ENCODE results near the gene ABCC8. TPM values are rescaled to one million over a fixed set of nuclear protein-coding genes. Genes with fewer than 3 reads are reported as not detected.

Gene ABCC8
- polyA plus RNA-seq, 2 of the 4 experiments (the other 2 are of a cell fraction): 1.1 to 2.0 TPM

DNA sequence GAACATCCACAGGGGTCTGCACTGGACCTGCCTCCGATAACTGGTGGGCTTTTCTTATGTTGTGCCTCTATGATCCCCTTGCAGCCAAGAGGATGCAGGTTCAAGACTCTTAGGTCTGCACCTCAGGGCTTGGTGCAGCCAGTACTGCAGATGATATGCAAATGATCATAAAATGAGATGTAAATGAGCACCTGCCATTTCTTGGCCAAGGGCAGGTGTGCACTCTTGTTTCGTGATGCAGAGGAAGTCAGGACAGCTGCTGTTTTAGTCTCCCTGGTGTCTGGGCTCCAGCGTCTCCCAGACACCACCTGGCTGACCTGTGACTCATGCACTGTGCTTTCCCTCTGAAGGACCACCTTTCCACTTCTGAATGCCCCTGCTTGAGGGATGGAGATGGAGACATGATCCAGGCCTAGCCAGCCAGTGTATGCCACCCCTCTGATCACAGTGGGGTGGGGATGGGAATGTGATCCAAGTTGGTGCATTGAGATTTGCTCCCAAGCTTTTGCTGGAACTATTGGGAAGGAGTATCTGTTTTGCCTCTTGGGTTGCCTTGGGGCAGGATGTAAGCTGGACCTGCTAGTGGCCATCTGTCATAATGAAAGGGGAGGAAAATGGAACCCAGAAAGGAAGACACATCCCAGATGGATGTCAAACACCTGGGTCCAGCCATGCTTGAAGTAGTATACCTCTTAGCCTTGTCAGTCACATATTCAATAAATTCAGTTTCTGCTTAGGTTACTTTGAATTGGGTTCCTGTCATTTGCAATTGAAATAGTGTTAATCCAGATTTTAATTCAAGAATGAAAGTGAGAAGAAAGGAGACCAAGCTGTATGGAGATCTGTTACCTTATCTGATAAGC, 84.9 kb downstream of the ABCC8 start:
- DNase-seq (ENCODE audit: low read depth in 1 of 2, low spot score in 1 of 2): no peak
- CTCF ChIA-PET: interaction anchor here (0.6 to 21.5 kb wide), 7 partner anchors 8 to 805 kb away, joined by 3 to 1119 read pairs (median 7); no protein-coding TSS in a partner anchor
- Histone ChIP-seq H3K27ac (no peak overlapping the region), H3K4me1 (0 out of 3 replicates have a peak, but pooled peaks cover 3% of the 10 kb centered on the region), H3K4me2 (no peak overlapping the region), H3K4me3 (no peak overlapping the region), H3K9me3 (no peaks in the 10 kb centered on the region)
- FAIRE-seq: no peak
- POLR2A ChIA-PET: no interaction called here
- no peak for ATAC-seq
- TF ChIP-seq HEYL (CRISPR knock-in tag; IDR thresholded peaks at IDR 0.05) (no peak), MAZ (IDR thresholded peaks at IDR 0.05; ENCODE audit: borderline replicate concordance, low read depth, low read length) (no peak), CHD2 (IDR thresholded peaks at IDR 0.05; ENCODE audit: low read length, partially characterized antibody) (no peak), HOXA7 (CRISPR knock-in tag; IDR thresholded peaks at IDR 0.05) (no peak), GATA3 (IDR thresholded peaks at IDR 0.05; ENCODE audit: borderline replicate concordance) (no peak), JUNB (IDR thresholded peaks at IDR 0.05) (no peak), ZFP36 (IDR thresholded peaks at IDR 0.05; ENCODE audit: borderline replicate concordance, partially characterized antibody) (no peak), FOSB (CRISPR knock-in tag; IDR thresholded peaks at IDR 0.05) (no peak), BHLHE40 (IDR thresholded peaks at IDR 0.05; ENCODE audit: low read depth, low read length) (no peak), TP53 (CRISPR knock-in tag; IDR thresholded peaks at IDR 0.05) (no peak), JUN (IDR thresholded peaks at IDR 0.05) (no peak), FOSL2 (IDR thresholded peaks at IDR 0.05) (no peak), FOSL2 (CRISPR knock-in tag; IDR thresholded peaks at IDR 0.05) (no peak), KDM1A (IDR thresholded peaks at IDR 0.05; ENCODE audit: low read depth) (no peak), RFX5 (IDR thresholded peaks at IDR 0.05) (no peak)
- TF ChIP-seq, protein P1, sequence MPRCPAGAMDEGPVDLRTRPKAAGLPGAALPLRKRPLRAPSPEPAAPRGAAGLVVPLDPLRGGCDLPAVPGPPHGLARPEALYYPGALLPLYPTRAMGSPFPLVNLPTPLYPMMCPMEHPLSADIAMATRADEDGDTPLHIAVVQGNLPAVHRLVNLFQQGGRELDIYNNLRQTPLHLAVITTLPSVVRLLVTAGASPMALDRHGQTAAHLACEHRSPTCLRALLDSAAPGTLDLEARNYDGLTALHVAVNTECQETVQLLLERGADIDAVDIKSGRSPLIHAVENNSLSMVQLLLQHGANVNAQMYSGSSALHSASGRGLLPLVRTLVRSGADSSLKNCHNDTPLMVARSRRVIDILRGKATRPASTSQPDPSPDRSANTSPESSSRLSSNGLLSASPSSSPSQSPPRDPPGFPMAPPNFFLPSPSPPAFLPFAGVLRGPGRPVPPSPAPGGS (IDR thresholded peaks at IDR 0.05): no peak
- TF ChIP-seq, protein P2, sequence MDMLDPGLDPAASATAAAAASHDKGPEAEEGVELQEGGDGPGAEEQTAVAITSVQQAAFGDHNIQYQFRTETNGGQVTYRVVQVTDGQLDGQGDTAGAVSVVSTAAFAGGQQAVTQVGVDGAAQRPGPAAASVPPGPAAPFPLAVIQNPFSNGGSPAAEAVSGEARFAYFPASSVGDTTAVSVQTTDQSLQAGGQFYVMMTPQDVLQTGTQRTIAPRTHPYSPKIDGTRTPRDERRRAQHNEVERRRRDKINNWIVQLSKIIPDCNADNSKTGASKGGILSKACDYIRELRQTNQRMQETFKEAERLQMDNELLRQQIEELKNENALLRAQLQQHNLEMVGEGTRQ (IDR thresholded peaks at IDR 0.05): no peak
- TF ChIP-seq, protein P3, sequence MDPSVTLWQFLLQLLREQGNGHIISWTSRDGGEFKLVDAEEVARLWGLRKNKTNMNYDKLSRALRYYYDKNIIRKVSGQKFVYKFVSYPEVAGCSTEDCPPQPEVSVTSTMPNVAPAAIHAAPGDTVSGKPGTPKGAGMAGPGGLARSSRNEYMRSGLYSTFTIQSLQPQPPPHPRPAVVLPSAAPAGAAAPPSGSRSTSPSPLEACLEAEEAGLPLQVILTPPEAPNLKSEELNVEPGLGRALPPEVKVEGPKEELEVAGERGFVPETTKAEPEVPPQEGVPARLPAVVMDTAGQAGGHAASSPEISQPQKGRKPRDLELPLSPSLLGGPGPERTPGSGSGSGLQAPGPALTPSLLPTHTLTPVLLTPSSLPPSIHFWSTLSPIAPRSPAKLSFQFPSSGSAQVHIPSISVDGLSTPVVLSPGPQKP (IDR thresholded peaks at IDR 0.05; ENCODE audit: low read depth, low read length): no peak
- 42% methylated on average over 3 of the region's 3 CpGs for WGBS (ENCODE audit: missing lambda C conversion rate)

DNA sequence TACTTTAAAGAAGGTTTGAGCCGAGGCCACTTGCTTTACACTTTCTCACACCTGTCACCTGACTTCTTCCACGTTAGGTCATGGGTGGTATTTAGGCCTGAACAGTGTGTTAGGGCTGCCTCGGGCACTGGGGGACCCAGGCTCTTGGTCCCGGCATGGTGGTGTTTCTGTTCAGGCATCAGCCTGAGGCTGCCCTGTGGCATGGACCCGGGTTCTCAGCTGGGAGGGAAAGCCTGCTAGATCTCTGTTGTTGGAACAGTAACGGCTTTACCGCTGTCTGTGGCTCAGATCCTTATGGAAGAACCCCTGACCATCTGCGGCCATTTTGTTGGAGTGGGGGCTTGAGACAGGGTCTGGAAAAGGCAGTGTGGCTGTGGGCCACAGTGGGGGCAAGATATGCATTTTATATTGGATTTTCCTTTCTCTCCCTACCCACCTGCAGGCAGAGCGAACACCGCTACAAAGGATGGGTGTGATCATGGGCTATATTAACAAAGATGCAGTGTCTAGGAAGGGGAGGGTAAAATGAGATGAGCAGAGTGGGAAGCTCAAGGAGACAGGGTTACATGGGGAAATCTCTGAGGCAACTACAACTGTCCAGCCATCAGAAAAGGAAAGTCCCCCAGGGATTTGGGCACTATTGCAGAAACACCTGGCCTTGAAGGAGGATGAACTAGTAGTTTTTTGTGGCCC, 86.5 kb downstream of the ABCC8 start:
- CTCF ChIA-PET: interaction anchor here (0.6 to 21.5 kb wide), 15 partner anchors 11 to 442 kb away, joined by 3 to 1119 read pairs (median 4); no protein-coding TSS in a partner anchor
- TF ChIP-seq, protein P1 (IDR thresholded peaks at IDR 0.05): no peak
- TF ChIP-seq ZFP36 (IDR thresholded peaks at IDR 0.05; ENCODE audit: borderline replicate concordance, partially characterized antibody) (no peak), FOSB (CRISPR knock-in tag; IDR thresholded peaks at IDR 0.05) (no peak), HEYL (CRISPR knock-in tag; IDR thresholded peaks at IDR 0.05) (no peak), CEBPB (IDR thresholded peaks at IDR 0.05) (no peak), CHD2 (IDR thresholded peaks at IDR 0.05; ENCODE audit: low read length, partially characterized antibody) (no peak), ZC3H11A (IDR thresholded peaks at IDR 0.05) (no peak), HOXB13 (CRISPR knock-in tag; IDR thresholded peaks at IDR 0.05; ENCODE audit: low read depth) (no peak), POLR2A (IDR thresholded peaks at IDR 0.05; ENCODE audit: low read length) (no peak), KDM1A (IDR thresholded peaks at IDR 0.05; ENCODE audit: low read depth) (no peak), SREBF2 (IDR thresholded peaks at IDR 0.05) (no peak), HDAC2 (IDR thresholded peaks at IDR 0.05) (no peak), ZNF302 (CRISPR knock-in tag; IDR thresholded peaks at IDR 0.05) (no peak)
- TF ChIP-seq, protein P4, sequence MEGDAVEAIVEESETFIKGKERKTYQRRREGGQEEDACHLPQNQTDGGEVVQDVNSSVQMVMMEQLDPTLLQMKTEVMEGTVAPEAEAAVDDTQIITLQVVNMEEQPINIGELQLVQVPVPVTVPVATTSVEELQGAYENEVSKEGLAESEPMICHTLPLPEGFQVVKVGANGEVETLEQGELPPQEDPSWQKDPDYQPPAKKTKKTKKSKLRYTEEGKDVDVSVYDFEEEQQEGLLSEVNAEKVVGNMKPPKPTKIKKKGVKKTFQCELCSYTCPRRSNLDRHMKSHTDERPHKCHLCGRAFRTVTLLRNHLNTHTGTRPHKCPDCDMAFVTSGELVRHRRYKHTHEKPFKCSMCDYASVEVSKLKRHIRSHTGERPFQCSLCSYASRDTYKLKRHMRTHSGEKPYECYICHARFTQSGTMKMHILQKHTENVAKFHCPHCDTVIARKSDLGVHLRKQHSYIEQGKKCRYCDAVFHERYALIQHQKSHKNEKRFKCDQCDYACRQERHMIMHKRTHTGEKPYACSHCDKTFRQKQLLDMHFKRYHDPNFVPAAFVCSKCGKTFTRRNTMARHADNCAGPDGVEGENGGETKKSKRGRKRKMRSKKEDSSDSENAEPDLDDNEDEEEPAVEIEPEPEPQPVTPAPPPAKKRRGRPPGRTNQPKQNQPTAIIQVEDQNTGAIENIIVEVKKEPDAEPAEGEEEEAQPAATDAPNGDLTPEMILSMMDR (IDR thresholded peaks at IDR 0.05): no peak
- no peak for ATAC-seq
- FAIRE-seq: no peak
- POLR2A ChIA-PET: no interaction called here
- WGBS (ENCODE audit: missing lambda C conversion rate): 62% methylated on average over 10 of the region's 10 CpGs
- H3K4me2 ChIP-seq: peak overlapping the region; percentile 80
- H3K27ac ChIP-seq: peak overlapping the region in 1 of 2 experiments; percentile 80; a peak in 2 of 6 replicates
- H3K9me3 ChIP-seq: no peaks in the 10 kb centered on the region
- DNase-seq (ENCODE audit: low read depth in 1 of 2, low spot score in 1 of 2): no peak
- peak overlapping the region; percentile 64; the same call in 1 of the 3 replicates for H3K4me3 ChIP-seq
- H3K4me1 ChIP-seq: 0 out of 3 replicates have a peak, but pooled peaks cover 3% of the 10 kb centered on the region

All from A549 (cell line).